ENCODE data around the gene GPAT3.

Gene GPAT3

GRCh38 chr4:83639849-83640493, 104.1 kb downstream of the GPAT3 start:
- TF ChIP-seq CTCF (IDR thresholded peaks at IDR 0.05; ENCODE audit: control insufficient read depth, extremely low read depth, insufficient read depth): peak; percentile 84
- peak; percentile 63 for DNase-seq (ENCODE audit: low read depth)
- no peak overlapping the region for H3K4me3 ChIP-seq (ENCODE audit: low read depth, low read length)

GRCh38 chr4:83643036-83643435, 107.1 kb downstream of the GPAT3 start:
- no peak for TF ChIP-seq CTCF (IDR thresholded peaks at IDR 0.05; ENCODE audit: control insufficient read depth, extremely low read depth, insufficient read depth)
- no peak for DNase-seq (ENCODE audit: low read depth)
- no peak overlapping the region for H3K4me3 ChIP-seq (ENCODE audit: low read depth, low read length)

- peak; percentile 39 for DNase-seq (ENCODE audit: low read depth)
- H3K4me3 ChIP-seq (ENCODE audit: low read depth, low read length): no peak overlapping the region
- TF ChIP-seq CTCF (IDR thresholded peaks at IDR 0.05; ENCODE audit: control insufficient read depth, extremely low read depth, insufficient read depth): peak; percentile 88
These were observed 109.1 kb downstream of the GPAT3 start for GRCh38 chr4:83644677-83645659.

GRCh38 chr4:83646538-83647239, 110.8 kb downstream of the GPAT3 start:
- no peak for DNase-seq (ENCODE audit: low read depth)
- no peak overlapping the region for H3K4me3 ChIP-seq (ENCODE audit: low read depth, low read length)
- TF ChIP-seq CTCF (IDR thresholded peaks at IDR 0.05; ENCODE audit: control insufficient read depth, extremely low read depth, insufficient read depth): no peak

GRCh38 chr4:83651846-83652245, 115.9 kb downstream of the GPAT3 start:
- H3K4me3 ChIP-seq (ENCODE audit: low read depth, low read length): no peak overlapping the region
- no peak for TF ChIP-seq CTCF (IDR thresholded peaks at IDR 0.05; ENCODE audit: control insufficient read depth, extremely low read depth, insufficient read depth)
- DNase-seq (ENCODE audit: low read depth): no peak

All from LNCaP clone FGC (cell line).